Tibial nerve (tissue), 3 donors: ENCODE results near the gene RUNDC1.

Experiments
- POLR2A ChIP-seq, 2 donors: fragments of 450-650 bp; IDR thresholded peaks; one replicate each; pipeline ENCODE4 v1.6.1; 2017; ENCODE audit warnings: antibody characterized with exemption in 2 of 2, mild to moderate bottlenecking in 2 of 2, moderate library complexity in 2 of 2
- TF ChIP-seq, protein P1 (sequence below), 5 experiments: fragments of 200-600 bp in 3 of 5; fragments of 450-650 bp in 2 of 5; sonication (generic) in 3 of 5; IDR thresholded peaks; one replicate each; pipeline ENCODE4 v1.5.1; 2016 to 2019; ENCODE audit warnings: antibody characterized with exemption in 5 of 5, mild to moderate bottlenecking in 3 of 5, moderate library complexity in 2 of 5

- TF ChIP-seq, protein P1, sequence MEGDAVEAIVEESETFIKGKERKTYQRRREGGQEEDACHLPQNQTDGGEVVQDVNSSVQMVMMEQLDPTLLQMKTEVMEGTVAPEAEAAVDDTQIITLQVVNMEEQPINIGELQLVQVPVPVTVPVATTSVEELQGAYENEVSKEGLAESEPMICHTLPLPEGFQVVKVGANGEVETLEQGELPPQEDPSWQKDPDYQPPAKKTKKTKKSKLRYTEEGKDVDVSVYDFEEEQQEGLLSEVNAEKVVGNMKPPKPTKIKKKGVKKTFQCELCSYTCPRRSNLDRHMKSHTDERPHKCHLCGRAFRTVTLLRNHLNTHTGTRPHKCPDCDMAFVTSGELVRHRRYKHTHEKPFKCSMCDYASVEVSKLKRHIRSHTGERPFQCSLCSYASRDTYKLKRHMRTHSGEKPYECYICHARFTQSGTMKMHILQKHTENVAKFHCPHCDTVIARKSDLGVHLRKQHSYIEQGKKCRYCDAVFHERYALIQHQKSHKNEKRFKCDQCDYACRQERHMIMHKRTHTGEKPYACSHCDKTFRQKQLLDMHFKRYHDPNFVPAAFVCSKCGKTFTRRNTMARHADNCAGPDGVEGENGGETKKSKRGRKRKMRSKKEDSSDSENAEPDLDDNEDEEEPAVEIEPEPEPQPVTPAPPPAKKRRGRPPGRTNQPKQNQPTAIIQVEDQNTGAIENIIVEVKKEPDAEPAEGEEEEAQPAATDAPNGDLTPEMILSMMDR (IDR thresholded peaks at IDR 0.05) = no peak
- no peak for TF ChIP-seq POLR2A (IDR thresholded peaks at IDR 0.05)
Observed at GRCh38 chr17:43019418-43019817, 39.1 kb downstream of the RUNDC1 start.
